Stimulated activated CD4-positive, alpha-beta T cell treated with anti-CD3 and anti-CD28 coated beads, Interleukin-12 subunit alpha, Interleukin-12 subunit beta, amount 100 ng/mL, for 48 hours (primary cell): ENCODE results near the gene RHBDF1.
"Not testable (repeated sequence)": the region's sequence is repeated elsewhere in the genome, so short reads cannot be mapped to it uniquely, and the experiment has no call there.

Source experiments
- DNase-seq, 3 donors: peaks; one replicate each; pipeline ENCODE4 v3.0.0-alpha.2; 2020; ENCODE audit warnings: low read depth in 2 of 3, low spot score in 1 of 3

Gene RHBDF1

DNA sequence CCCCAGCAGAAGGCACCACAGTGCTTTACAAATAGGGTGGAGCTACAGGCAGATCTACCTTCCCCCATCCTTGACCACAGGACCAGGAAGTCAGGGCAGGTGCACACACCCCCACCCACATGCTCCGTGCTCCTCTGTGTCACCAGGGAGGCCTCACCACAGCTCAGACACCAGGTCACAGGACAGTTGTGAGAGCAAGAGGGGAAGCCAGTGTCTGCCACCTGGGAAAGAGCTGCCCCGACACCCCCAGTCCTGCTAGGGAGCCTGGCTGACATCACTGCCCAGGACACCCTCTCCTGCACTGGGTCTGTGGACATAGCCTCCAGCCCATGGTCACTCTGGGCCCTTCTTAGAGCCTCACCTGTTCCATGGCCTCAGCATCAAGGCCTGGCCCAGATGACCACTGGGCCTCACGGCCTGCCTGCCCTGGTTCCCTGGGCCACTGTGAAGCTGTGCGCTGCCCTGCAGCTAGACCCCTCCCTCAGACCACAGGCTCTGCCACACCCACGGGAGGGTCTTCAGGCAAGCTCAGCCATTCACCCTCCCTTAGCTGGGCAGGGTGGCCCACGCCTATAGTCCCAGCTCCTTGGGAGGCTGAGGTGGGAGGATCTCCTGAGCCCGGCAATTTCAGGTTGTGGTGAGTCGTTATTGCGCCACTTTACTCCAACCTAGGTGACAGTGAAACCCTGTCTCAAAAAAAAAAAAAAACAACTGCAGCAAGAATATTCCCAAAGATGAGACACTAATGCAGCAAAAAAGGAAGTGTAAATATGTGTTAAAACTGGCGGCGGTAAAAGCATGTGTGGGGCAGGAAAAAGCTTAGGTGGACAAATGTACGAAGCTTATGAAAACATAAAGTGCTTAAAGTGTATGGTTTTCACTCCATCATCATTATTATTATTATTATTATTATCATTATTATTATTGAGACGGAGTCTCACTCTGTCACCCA is 33.2 kb downstream of the RHBDF1 start:
- peak in 1 of 3 donors; percentile 25 for DNase-seq

- DNase-seq, result not testable (repeated sequence)
Measured at GRCh38 chr16:38206-38605, 34.2 kb downstream of the RHBDF1 start.

DNA sequence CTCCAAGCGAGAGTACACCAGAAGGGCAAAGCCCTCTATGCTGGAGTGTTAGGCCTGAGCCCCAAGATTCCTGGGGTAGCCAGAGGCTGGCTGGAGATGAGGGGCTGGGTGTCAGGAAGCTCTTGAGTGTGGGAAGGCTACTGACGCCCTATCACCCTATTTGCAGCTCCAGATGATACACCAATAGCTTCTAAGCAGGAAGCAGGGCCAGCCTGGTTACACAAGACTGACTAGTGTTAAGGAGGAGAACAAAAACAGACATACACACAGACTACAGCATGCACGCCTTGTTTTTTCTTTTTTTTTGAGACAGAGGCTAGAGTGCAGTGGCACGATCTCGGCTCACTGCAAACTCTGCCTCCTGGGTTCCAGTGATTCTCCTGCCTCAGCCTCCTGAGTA is 34.9 kb downstream of the RHBDF1 start:
- DNase-seq, result no peak

DNA sequence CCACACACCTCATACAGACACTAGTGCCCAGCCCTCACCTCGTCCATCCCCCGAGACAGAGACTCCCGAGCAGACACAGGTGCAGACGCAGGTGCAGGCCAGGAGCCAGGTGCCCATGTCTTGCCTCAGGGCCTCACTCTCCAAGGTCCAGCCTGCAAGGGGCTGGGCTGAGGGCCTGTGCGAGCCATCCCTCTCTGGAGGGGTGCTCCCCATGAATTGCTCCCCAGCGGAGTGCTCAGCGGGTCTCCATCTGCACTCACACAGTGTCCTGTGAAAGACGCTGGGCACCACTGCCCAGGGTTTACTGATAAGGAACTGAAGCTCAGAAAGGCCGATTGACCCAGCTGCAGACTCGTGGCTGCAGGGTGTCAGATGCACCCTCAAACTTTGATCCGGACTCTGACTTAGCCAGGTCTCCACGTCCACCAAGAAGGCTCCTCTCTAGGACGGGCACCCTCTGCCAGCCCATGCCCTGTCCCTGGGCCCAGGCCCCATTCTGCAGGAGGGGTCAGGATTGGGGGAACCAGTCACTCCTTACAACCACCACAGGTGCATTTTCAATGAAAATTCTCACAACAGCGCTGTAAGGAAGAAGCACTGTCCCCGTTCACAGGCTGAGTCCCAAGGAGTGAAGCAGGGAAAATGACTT is 36.0 kb downstream of the RHBDF1 start:
- no peak for DNase-seq

GRCh38 chr16:35678-36305 is 36.6 kb downstream of the RHBDF1 start:
- DNase-seq, result no peak

GRCh38 chr16:35011-35677 is 37.3 kb downstream of the RHBDF1 start:
- DNase-seq, result no peak

DNA sequence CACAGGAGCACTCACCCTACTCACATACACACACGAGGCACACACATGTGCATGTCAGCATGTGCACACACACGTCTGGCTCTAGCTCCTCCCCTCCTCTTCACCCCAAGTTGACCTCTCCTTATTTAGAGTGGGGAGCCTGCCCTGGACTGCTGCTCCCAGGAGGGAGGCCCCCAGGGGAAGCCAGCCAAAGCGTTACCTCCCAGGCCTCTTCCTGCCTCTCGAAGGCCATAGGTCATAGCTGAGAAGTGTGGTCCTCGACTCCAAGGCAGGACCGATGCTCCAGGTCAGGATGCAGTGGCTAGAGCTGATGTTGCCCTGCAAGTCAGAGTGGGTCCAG is 37.8 kb downstream of the RHBDF1 start:
- DNase-seq, result no peak

DNA sequence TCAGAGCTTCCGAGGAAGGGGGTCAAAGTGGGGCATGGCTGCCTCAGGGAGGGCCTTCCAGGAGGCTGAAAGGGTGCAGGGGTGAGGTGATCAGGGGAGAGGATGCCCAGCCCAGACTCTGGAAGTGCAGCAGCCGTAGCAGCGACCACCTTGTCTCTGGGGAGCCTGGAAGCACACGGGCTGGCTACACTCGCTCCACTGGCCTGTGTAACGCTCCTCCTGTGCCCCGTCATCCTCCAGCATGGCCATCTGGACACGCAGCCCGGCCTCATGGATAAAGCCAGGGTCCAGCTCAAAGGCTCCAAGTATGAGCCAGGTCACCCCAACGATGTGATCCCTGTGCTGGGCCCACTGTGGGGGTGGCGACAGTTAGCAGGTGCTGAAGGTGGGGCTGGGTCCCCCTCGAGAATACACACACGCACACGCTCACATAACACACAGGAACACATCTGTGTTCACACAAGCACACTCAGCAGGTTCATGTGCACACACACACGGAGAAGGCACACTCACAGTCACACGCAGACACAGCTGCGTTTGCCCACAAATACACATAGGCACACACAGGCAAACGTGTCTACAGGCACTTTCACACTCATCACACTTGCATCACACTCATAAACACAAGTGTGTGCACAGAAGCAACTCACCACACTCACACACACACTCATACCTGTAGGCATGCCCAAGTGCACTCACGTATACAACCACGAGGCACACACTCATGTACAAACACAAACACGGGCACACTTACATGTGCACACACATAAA is 38.4 kb downstream of the RHBDF1 start:
- no peak for DNase-seq

DNA sequence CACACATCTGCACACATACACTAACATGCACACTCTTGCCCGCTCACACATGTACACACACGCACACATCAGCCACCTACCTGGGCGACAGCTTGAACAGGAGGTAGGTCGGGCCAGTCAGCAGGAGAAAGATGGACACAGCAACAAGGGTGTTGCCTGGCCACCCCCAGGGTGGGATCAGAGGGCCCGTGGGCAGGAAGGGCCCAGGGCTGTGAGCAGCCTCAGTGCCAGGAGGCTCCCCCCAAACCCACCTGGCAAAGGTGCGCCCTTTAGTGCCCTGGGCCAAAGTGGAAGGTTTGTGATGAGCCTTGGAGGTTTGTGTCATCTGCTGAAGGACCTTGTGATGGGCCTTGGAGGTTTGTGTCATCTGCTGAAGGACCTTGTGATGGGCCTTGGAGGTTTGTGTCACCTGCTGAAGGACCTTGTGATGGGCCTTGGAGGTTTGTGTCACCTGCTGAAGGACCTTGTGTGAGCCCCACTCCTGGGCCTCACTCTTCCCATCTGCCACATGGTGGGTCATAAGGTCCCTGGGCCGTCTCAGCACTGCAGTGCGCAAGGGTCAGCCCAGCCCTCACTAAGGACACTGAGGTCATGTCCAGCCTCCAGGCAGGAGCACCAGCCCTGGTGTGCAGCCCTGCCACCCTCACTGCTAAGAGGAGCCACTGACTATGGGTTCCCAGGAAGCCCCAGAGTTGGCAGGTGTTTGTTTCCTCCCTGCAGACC is 39.1 kb downstream of the RHBDF1 start:
- DNase-seq, result not testable (repeated sequence)

DNA sequence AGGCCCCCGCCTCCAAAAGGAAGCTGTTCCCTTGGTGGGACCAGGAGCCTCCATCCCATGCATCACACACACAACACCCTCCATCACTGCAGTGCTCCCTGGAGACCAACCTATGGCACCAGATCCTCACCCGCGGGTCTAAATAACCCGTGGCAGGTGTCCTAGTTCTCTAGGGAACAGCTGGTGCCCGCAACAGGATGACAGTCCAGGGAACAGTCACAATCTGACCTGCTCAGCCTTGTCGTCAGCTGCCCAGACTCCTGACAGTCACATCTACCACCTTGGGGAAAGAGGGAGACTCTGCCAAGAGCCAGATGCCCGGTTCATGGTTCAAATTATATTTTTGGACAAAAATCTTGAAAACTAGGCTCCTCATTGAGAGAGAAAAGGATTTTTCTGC is 41.8 kb downstream of the RHBDF1 start:
- not testable (repeated sequence) for DNase-seq

DNA sequence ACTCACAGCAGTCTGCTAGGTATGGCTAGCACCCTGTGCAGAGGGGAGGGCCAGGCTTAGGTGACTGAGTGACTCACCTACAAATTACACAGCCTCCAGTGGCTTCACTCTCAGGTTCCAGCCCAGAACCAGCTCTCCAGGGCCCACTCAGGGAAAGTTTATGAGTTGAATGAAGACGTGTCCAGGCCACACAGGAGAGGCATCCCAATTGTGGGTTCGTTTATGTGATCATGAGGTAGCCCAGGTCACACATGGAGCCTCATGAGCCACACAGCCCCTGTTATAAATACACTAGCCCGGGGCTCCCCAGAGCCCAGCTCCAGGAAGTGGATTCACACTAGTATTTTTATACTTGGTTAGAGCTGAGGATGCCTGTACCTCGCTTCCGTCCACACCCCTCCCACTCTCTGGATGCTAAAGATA is 46.5 kb downstream of the RHBDF1 start:
- not testable (repeated sequence) for DNase-seq

DNA sequence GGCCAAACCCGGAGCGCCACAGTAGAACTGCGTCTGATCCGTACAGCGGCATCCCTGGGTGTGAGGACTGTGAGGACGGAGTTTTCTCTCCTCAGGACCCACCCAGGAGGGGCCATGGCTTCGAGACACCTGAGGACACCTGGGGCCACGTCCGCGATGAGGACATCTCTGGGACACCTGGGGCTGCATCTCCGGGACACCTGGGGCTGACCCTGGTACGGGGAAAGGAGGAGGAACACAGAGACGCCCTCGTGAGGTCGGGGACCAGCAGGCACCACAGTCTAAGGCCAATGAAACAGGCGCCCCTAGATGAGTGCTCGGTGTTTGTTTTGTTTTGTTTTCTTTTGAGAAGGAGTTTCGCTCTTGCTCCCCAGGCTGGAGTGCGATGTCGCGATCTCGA is 48.3 kb downstream of the RHBDF1 start:
- not testable (repeated sequence) for DNase-seq

DNA sequence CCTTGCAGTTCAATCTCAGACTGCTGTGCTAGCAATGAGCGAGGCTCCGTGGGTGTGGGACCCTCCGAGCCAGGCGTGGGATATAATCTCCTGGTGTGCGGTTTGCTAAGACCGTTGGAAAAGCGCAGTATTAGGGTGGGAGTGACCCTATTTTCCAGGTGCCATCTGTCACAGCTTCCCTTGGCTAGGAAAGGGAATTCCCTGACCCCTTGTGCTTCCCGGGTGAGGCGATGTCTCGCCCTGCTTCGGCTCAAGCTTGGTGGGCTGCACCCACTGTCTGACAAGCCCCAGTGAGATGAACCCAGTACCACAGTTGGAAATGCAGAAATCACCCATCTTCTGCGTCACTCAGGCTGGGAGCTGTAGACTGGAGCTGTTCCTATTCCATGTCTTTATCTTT is 51.5 kb downstream of the RHBDF1 start:
- not testable (repeated sequence) for DNase-seq

- DNase-seq, result not testable (repeated sequence)
Measured at GRCh38 chr16:17062-17765, 55.2 kb downstream of the RHBDF1 start.

DNA sequence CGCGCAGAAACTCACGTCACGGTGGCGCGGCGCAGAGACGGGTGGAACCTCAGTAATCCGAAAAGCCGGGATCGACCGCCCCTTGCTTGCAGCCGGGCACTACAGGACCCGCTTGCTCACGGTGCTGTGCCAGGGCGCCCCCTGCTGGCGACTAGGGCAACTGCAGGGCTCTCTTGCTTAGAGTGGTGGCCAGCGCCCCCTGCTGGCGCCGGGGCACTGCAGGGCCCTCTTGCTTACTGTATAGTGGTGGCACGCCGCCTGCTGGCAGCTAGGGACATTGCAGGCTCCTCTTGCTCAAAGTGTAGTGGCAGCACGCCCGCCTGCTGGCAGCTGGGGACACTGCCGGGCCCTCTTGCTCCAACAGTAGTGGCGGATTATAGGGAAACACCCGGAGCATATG is 61.7 kb downstream of the RHBDF1 start:
- peak; percentile 73 to 94 (median 83) for DNase-seq

- no peak for DNase-seq
Measured at GRCh38 chr16:9903-10665, 62.3 kb downstream of the RHBDF1 start.
